Measurements from ENCODE around the gene SOX8. TPM values are rescaled to one million over a fixed set of nuclear protein-coding genes. Genes with fewer than 3 reads are reported as not detected.

SOX8 gene
- total and polyA plus RNA-seq, 10 of the 15 experiments (the other 5 are each of a cell fraction or from before 2014, with no cell fraction given): not detected

DNA sequence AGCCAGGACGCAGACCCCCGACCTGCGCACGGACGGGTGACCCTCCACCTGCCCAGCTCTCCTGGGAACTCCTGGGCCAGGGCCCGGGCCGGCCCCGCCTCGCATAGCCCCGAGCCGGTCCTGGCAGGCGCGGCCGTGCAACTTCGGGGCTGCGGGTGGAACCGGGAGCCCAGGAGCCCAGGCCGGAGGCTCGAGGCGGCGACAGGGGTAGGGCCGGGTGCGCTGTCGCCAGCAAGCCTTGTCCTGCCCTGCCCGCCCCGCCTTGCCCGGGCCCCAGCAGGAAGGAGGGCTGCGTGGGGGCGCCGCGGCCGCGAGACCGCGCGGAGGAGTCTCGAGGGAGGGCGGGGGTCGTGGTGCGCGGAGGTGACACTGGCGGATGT lies 11.2 kb upstream of the SOX8 start:
- intact Hi-C loops (cut with micrococcal nuclease; ENCODE audit: unreplicated experiment): no loop called here
- peaks cover 2% of the 10 kb centered on the region; the same call in 1 of the 3 replicates for H3K9me3 ChIP-seq (replicated peaks; ENCODE audit: control insufficient read depth, insufficient read depth, low read length)
- no peaks in the 10 kb centered on the region for H4K20me1 ChIP-seq (ENCODE audit: control insufficient read depth, insufficient read depth)
- no TSS peak for BruUV-seq (replicated peaks)
- peak overlapping the region; percentile 81 for H3K9ac ChIP-seq (ENCODE audit: control insufficient read depth, insufficient read depth, low read length)
- ChIA-PET RAD21 (ENCODE audit: unreplicated experiment) (no interaction called here), POLR2A (no interaction called here), CTCF (no interaction called here), SMC1A (ENCODE audit: uncharacterized antibody, unreplicated experiment) (no interaction called here)
- FAIRE-seq: no peak
- peak; percentile 62 for ATAC-seq
- no peak for DNase-seq (ENCODE audit: low read depth, low spot score)
- in situ Hi-C loops (cut with MboI): no loop called here
- no peaks in the 10 kb centered on the region; the same call in 1 of the 2 replicates for H3K79me2 ChIP-seq (ENCODE audit: control insufficient read depth, insufficient read depth, low read length)
- H3K4me3 ChIP-seq: peak overlapping the region; percentile 86
- H3K4me1 ChIP-seq (ENCODE audit: control insufficient read depth, insufficient read depth, low read length): peaks cover 3% of the 10 kb centered on the region
- WGBS (ENCODE audit: insufficient coverage, insufficient replicate concordance, low lambda C conversion rate, missing lambda C conversion rate): 2% methylated on average over 35 of the region's 42 CpGs
- H3K27me3 ChIP-seq (replicated peaks in 1 of 2; ENCODE audit: control insufficient read depth in 2 of 2, insufficient read depth in 2 of 2, low read length in 1 of 2): no peaks in the 10 kb centered on the region; a peak in 1 of 4 replicates
- peak overlapping the region; percentile 62 for H3K27ac ChIP-seq (ENCODE audit: control insufficient read depth, insufficient read depth)
- H2AFZ ChIP-seq (ENCODE audit: control insufficient read depth, low read depth, low read length): peak overlapping the region; percentile 65
- H3K4me2 ChIP-seq (ENCODE audit: control insufficient read depth, insufficient read depth): peak overlapping the region; percentile 97
- H3K36me3 ChIP-seq (ENCODE audit: control insufficient read depth in 2 of 2, insufficient read depth in 2 of 2, low read length in 1 of 2): no peaks in the 10 kb centered on the region
- TF ChIP-seq, protein P1, sequence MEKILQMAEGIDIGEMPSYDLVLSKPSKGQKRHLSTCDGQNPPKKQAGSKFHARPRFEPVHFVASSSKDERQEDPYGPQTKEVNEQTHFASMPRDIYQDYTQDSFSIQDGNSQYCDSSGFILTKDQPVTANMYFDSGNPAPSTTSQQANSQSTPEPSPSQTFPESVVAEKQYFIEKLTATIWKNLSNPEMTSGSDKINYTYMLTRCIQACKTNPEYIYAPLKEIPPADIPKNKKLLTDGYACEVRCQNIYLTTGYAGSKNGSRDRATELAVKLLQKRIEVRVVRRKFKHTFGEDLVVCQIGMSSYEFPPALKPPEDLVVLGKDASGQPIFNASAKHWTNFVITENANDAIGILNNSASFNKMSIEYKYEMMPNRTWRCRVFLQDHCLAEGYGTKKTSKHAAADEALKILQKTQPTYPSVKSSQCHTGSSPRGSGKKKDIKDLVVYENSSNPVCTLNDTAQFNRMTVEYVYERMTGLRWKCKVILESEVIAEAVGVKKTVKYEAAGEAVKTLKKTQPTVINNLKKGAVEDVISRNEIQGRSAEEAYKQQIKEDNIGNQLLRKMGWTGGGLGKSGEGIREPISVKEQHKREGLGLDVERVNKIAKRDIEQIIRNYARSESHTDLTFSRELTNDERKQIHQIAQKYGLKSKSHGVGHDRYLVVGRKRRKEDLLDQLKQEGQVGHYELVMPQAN (conservative IDR thresholded peaks at IDR 0.05): no peak
- TF ChIP-seq TARDBP (IDR thresholded peaks at IDR 0.05; ENCODE audit: borderline replicate concordance) (no peak), EGR1 (IDR thresholded peaks at IDR 0.05; ENCODE audit: borderline replicate concordance in 1 of 2, low read depth in 2 of 2, low read length in 2 of 2) (peak in 1 of 2 experiments; percentile 44; a peak in 1 of 3 replicates), YBX1 (IDR thresholded peaks at IDR 0.05) (no peak), RAD21 (IDR thresholded peaks at IDR 0.05; ENCODE audit: insufficient read depth, low read depth, low read length) (no peak), EZH2 (IDR thresholded peaks at IDR 0.05; ENCODE audit: borderline replicate concordance, control insufficient read depth, low read depth, low read length) (no peak), SREBF2 (IDR thresholded peaks at IDR 0.05; ENCODE audit: low read length) (no peak), GABPA (IDR thresholded peaks at IDR 0.05; ENCODE audit: low read depth) (no peak), EED (IDR thresholded peaks at IDR 0.05; ENCODE audit: low read depth) (no peak), MXI1 (IDR thresholded peaks at IDR 0.05; ENCODE audit: low read depth, low read length) (no peak), POLR2AphosphoS2 (IDR thresholded peaks at IDR 0.05; ENCODE audit: low read depth, low read length) (no peak), STAT1 (conservative IDR thresholded peaks at IDR 0.05) (no peak), CHD2 (IDR thresholded peaks at IDR 0.05; ENCODE audit: borderline replicate concordance, low read depth, low read length) (no peak), STAT3 (IDR thresholded peaks at IDR 0.05; ENCODE audit: low read depth, low read length) (no peak), FOXK2 (IDR thresholded peaks at IDR 0.05) (no peak), CBFB (IDR thresholded peaks at IDR 0.05; ENCODE audit: low read depth) (no peak), POLR2A (IDR thresholded peaks at IDR 0.05; ENCODE audit: low read depth, low read length) (no peak), RCOR1 (conservative IDR thresholded peaks at IDR 0.05; ENCODE audit: low read depth, low read length) (no peak), ZNF217 (IDR thresholded peaks at IDR 0.05) (no peak), ZSCAN29 (IDR thresholded peaks at IDR 0.05) (no peak), HDAC6 (IDR thresholded peaks at IDR 0.05; ENCODE audit: unreplicated experiment) (no peak), RFX5 (IDR thresholded peaks at IDR 0.05; ENCODE audit: low read depth, low read length) (no peak), ZNF24 (IDR thresholded peaks at IDR 0.05) (0 out of 2 replicates have a peak, but pooled peaks have one; percentile 11)
- TF ChIP-seq, protein P2, sequence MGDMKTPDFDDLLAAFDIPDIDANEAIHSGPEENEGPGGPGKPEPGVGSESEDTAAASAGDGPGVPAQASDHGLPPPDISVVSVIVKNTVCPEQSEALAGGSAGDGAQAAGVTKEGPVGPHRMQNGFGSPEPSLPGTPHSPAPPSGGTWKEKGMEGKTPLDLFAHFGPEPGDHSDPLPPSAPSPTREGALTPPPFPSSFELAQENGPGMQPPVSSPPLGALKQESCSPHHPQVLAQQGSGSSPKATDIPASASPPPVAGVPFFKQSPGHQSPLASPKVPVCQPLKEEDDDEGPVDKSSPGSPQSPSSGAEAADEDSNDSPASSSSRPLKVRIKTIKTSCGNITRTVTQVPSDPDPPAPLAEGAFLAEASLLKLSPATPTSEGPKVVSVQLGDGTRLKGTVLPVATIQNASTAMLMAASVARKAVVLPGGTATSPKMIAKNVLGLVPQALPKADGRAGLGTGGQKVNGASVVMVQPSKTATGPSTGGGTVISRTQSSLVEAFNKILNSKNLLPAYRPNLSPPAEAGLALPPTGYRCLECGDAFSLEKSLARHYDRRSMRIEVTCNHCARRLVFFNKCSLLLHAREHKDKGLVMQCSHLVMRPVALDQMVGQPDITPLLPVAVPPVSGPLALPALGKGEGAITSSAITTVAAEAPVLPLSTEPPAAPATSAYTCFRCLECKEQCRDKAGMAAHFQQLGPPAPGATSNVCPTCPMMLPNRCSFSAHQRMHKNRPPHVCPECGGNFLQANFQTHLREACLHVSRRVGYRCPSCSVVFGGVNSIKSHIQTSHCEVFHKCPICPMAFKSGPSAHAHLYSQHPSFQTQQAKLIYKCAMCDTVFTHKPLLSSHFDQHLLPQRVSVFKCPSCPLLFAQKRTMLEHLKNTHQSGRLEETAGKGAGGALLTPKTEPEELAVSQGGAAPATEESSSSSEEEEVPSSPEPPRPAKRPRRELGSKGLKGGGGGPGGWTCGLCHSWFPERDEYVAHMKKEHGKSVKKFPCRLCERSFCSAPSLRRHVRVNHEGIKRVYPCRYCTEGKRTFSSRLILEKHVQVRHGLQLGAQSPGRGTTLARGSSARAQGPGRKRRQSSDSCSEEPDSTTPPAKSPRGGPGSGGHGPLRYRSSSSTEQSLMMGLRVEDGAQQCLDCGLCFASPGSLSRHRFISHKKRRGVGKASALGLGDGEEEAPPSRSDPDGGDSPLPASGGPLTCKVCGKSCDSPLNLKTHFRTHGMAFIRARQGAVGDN (IDR thresholded peaks at IDR 0.05): 0 out of 2 replicates have a peak, but pooled peaks have one; percentile 32

Data from GM12878 (cell line).